ENCODE results near the gene ITPR2. TPM values are rescaled to one million over a fixed set of nuclear protein-coding genes. Genes with fewer than 3 reads are reported as not detected.

ITPR2 gene
- total RNA-seq, 1 donor from 2014 or later, result 15.8 TPM

- Histone ChIP-seq H3K4me1 (no peaks in the 10 kb centered on the region), H3K27ac (replicated peaks) (no peak overlapping the region)
- no peak for TF ChIP-seq CTCF (IDR thresholded peaks at IDR 0.05; ENCODE audit: borderline replicate concordance)
Observed at GRCh38 chr12:26367991-26368730, 464.8 kb downstream of the ITPR2 start.

GRCh38 chr12:26361964-26362363 lies 471.0 kb downstream of the ITPR2 start:
- H3K27ac ChIP-seq (replicated peaks), result no peak overlapping the region
- H3K4me1 ChIP-seq, result no peaks in the 10 kb centered on the region
- DNase-seq, result no peak
- no peak for TF ChIP-seq CTCF (IDR thresholded peaks at IDR 0.05; ENCODE audit: borderline replicate concordance)
- no peak overlapping the region for H3K4me3 ChIP-seq
- intact Hi-C loops (cut with micrococcal nuclease), result no loop called here
- no peaks in the 10 kb centered on the region for H3K27me3 ChIP-seq (ENCODE audit: low read depth)
- H3K36me3 ChIP-seq, result no peaks in the 10 kb centered on the region
- no peaks in the 10 kb centered on the region for H3K9me3 ChIP-seq (replicated peaks)

More at GRCh38 chr12:26367991-26368730, 464.8 kb downstream of the ITPR2 start:
- Histone ChIP-seq H3K4me3 (no peak overlapping the region), H3K36me3 (no peaks in the 10 kb centered on the region), H3K27me3 (ENCODE audit: low read depth) (no peaks in the 10 kb centered on the region), H3K9me3 (replicated peaks) (no peaks in the 10 kb centered on the region)
- DNase-seq, result no peak
- intact Hi-C loops (cut with micrococcal nuclease), result no loop called here

GRCh38 chr12:26360062-26360461 lies 472.9 kb downstream of the ITPR2 start:
- intact Hi-C loops (cut with micrococcal nuclease), result no loop called here
- Histone ChIP-seq H3K4me3 (no peak overlapping the region), H3K27ac (replicated peaks) (no peak overlapping the region), H3K36me3 (no peaks in the 10 kb centered on the region), H3K27me3 (ENCODE audit: low read depth) (no peaks in the 10 kb centered on the region), H3K4me1 (no peaks in the 10 kb centered on the region), H3K9me3 (replicated peaks) (no peaks in the 10 kb centered on the region)
- no peak for TF ChIP-seq CTCF (IDR thresholded peaks at IDR 0.05; ENCODE audit: borderline replicate concordance)
- no peak for DNase-seq

- DNase-seq, result no peak
- Histone ChIP-seq H3K27ac (replicated peaks) (no peak overlapping the region), H3K36me3 (no peaks in the 10 kb centered on the region), H3K9me3 (replicated peaks) (no peaks in the 10 kb centered on the region), H3K4me3 (no peak overlapping the region), H3K4me1 (no peaks in the 10 kb centered on the region), H3K27me3 (ENCODE audit: low read depth) (no peaks in the 10 kb centered on the region)
- intact Hi-C loops (cut with micrococcal nuclease), result no loop called here
- TF ChIP-seq CTCF (IDR thresholded peaks at IDR 0.05; ENCODE audit: borderline replicate concordance), result no peak
Observed at GRCh38 chr12:26359576-26359975, 473.4 kb downstream of the ITPR2 start.

- no peak overlapping the region for H3K27ac ChIP-seq (replicated peaks)
- H3K36me3 ChIP-seq, result no peaks in the 10 kb centered on the region
- DNase-seq, result no peak
- H3K27me3 ChIP-seq (ENCODE audit: low read depth), result no peaks in the 10 kb centered on the region
- H3K9me3 ChIP-seq (replicated peaks), result no peaks in the 10 kb centered on the region
- no peak overlapping the region for H3K4me3 ChIP-seq
- no peak for TF ChIP-seq CTCF (IDR thresholded peaks at IDR 0.05; ENCODE audit: borderline replicate concordance)
- H3K4me1 ChIP-seq, result no peaks in the 10 kb centered on the region
- intact Hi-C loops (cut with micrococcal nuclease), result no loop called here
Observed at GRCh38 chr12:26358651-26359050, 474.3 kb downstream of the ITPR2 start.
